ENCODE results near the gene SERTAD3. TPM values are rescaled to one million over a fixed set of nuclear protein-coding genes. Genes with fewer than 3 reads are reported as not detected.

SERTAD3 gene
- total RNA-seq, 1 donor from 2014 or later: 15.3 TPM

DNA sequence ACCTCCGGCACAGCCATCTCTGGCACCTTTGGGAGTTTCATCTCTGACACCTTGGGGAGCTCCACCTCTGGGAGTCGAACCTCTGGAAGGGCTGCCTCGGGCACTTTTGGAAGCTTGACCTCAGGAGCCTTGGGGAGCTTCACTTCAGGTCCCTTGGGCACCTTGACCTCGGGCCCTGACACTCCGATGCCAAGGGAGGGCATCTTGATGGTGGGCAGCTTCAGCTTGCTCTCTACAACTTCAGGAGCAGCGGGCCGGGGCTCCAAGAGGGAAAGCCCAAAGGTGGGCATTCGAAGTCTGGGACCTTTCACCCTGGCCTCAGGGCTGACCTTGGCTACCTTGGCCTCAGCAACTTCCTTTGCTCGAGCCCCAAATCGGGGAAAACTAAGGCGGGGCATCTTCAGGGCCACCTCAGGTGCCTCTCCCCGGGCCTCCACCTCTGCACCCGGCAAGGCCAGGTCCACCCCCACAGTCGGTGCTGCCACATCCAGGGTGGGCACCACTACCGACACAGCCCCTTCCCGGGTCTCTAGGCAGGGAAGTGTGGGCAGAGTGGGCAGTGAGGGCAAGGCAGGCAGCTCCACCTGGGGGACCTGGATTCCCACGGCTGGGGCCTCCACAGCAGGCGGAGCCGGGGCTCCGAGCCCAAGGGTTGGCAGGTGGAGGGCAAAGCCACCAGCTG lies 47.1 kb downstream of the SERTAD3 start:
- H3K4me3 Mint-ChIP-seq: no peak overlapping the region
- DNase-seq (ENCODE audit: low spot score): no peak
- H3K9me3 Mint-ChIP-seq: no peaks in the 10 kb centered on the region
- no peak overlapping the region for H3K27ac Mint-ChIP-seq
- peaks cover 23% of the 10 kb centered on the region for H3K27me3 Mint-ChIP-seq (ENCODE audit: insufficient read depth, low read depth)
- Histone ChIP-seq H3F3A (ENCODE audit: low read depth) (peaks cover 8% of the 10 kb centered on the region), H3K27me3 (peaks cover 21% of the 10 kb centered on the region), H3K4me1 (no peaks in the 10 kb centered on the region), H3K4me3 (no peak overlapping the region), H3K79me2 (ENCODE audit: low read depth) (no peaks in the 10 kb centered on the region), H3K4me2 (no peak overlapping the region), H2AFZ (replicated peaks) (no peak overlapping the region), H3K9me3 (ENCODE audit: low read depth) (no peaks in the 10 kb centered on the region), H3K36me3 (no peaks in the 10 kb centered on the region), H3K9ac (no peak overlapping the region), H4K20me1 (ENCODE audit: low read depth) (no peaks in the 10 kb centered on the region), H3K27ac (no peak overlapping the region)
- TF ChIP-seq EZH2phosphoT487 (IDR thresholded peaks at IDR 0.05): no peak
- no peak for TF ChIP-seq EZH2 (IDR thresholded peaks at IDR 0.05)
- TF ChIP-seq, protein P1, sequence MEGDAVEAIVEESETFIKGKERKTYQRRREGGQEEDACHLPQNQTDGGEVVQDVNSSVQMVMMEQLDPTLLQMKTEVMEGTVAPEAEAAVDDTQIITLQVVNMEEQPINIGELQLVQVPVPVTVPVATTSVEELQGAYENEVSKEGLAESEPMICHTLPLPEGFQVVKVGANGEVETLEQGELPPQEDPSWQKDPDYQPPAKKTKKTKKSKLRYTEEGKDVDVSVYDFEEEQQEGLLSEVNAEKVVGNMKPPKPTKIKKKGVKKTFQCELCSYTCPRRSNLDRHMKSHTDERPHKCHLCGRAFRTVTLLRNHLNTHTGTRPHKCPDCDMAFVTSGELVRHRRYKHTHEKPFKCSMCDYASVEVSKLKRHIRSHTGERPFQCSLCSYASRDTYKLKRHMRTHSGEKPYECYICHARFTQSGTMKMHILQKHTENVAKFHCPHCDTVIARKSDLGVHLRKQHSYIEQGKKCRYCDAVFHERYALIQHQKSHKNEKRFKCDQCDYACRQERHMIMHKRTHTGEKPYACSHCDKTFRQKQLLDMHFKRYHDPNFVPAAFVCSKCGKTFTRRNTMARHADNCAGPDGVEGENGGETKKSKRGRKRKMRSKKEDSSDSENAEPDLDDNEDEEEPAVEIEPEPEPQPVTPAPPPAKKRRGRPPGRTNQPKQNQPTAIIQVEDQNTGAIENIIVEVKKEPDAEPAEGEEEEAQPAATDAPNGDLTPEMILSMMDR (IDR thresholded peaks at IDR 0.05): no peak
- peaks cover 14% of the 10 kb centered on the region for H3K4me1 Mint-ChIP-seq
- no peaks in the 10 kb centered on the region for H3K36me3 Mint-ChIP-seq

DNA sequence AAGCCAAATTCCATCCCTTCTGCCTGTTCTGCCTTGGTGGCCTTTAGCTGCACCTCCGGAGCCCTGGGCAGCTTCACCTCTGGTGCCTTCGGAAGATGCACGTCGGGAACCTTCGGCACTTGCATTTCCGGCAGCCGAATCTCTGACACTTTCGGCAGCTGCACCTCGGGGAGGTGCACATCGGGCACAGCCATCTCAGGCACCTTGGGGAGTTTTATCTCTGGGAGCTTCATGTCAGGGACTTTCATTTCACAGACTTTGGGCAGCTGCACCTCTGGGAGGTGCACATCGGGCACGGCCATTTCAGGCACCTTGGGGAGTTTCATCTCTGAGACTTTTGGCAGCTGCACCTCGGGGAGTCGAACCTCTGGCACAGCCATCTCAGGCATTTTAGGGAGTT lies 48.2 kb downstream of the SERTAD3 start:
- H3K36me3 ChIP-seq: no peaks in the 10 kb centered on the region
- H3K4me1 ChIP-seq: no peaks in the 10 kb centered on the region
- H3K27ac Mint-ChIP-seq: peak overlapping the region; percentile 57
- H3K4me1 Mint-ChIP-seq: peaks cover 14% of the 10 kb centered on the region
- H3K27ac ChIP-seq: no peak overlapping the region
- H3K4me2 ChIP-seq: no peak overlapping the region
- no peak for DNase-seq (ENCODE audit: low spot score)
- H3K4me3 Mint-ChIP-seq: peak overlapping the region; percentile 27
- no peak overlapping the region for H2AFZ ChIP-seq (replicated peaks)
- no peaks in the 10 kb centered on the region for H3K79me2 ChIP-seq (ENCODE audit: low read depth)
- H3K36me3 Mint-ChIP-seq: no peaks in the 10 kb centered on the region
- TF ChIP-seq, protein P1 (IDR thresholded peaks at IDR 0.05): no peak
- TF ChIP-seq EZH2 (IDR thresholded peaks at IDR 0.05) (no peak), EZH2phosphoT487 (IDR thresholded peaks at IDR 0.05) (no peak)
- no peaks in the 10 kb centered on the region for H3K9me3 Mint-ChIP-seq
- no peaks in the 10 kb centered on the region for H3K9me3 ChIP-seq (ENCODE audit: low read depth)
- no peaks in the 10 kb centered on the region for H4K20me1 ChIP-seq (ENCODE audit: low read depth)
- no peak overlapping the region for H3K9ac ChIP-seq
- H3F3A ChIP-seq (ENCODE audit: low read depth): peaks cover 8% of the 10 kb centered on the region
- no peak overlapping the region for H3K4me3 ChIP-seq
- peaks cover 21% of the 10 kb centered on the region for H3K27me3 ChIP-seq
- H3K27me3 Mint-ChIP-seq (ENCODE audit: insufficient read depth, low read depth): peaks cover 20% of the 10 kb centered on the region

DNA sequence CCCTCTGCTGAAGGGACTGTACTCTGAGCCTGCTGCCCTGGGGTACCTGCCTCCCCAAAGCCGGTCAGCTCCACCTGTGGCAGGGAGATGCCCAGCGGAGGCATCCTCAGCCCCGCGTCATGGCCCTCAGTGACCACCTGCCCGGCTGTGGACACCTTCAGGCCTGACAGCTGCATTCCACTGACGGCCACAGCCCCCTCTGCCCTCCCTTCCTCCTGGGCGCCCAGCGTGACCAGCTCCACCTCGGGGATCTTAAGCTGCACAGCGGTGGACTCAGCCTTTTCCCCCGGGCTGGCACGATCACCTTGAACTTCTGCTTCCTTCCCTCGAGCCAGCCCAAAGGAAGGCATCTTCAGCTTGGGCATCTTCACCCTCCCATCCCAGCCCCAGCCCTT lies 49.3 kb downstream of the SERTAD3 start:
- Mint-ChIP-seq H3K36me3 (no peaks in the 10 kb centered on the region), H3K4me1 (peaks cover 14% of the 10 kb centered on the region), H3K4me3 (no peak overlapping the region), H3K27me3 (ENCODE audit: insufficient read depth, low read depth) (peaks cover 18% of the 10 kb centered on the region), H3K27ac (no peak overlapping the region), H3K9me3 (no peaks in the 10 kb centered on the region)
- no peak overlapping the region for H2AFZ ChIP-seq (replicated peaks)
- no peak overlapping the region for H3K9ac ChIP-seq
- no peaks in the 10 kb centered on the region for H3K36me3 ChIP-seq
- no peaks in the 10 kb centered on the region for H3K4me1 ChIP-seq
- H3K4me2 ChIP-seq: no peak overlapping the region
- DNase-seq (ENCODE audit: low spot score): no peak
- H3K27ac ChIP-seq: no peak overlapping the region
- no peak overlapping the region for H3K4me3 ChIP-seq
- peaks cover 8% of the 10 kb centered on the region for H3F3A ChIP-seq (ENCODE audit: low read depth)
- H3K79me2 ChIP-seq (ENCODE audit: low read depth): no peaks in the 10 kb centered on the region
- TF ChIP-seq EZH2phosphoT487 (IDR thresholded peaks at IDR 0.05) (no peak), EZH2 (IDR thresholded peaks at IDR 0.05) (no peak)
- TF ChIP-seq, protein P1 (IDR thresholded peaks at IDR 0.05): no peak
- no peaks in the 10 kb centered on the region for H3K9me3 ChIP-seq (ENCODE audit: low read depth)
- H4K20me1 ChIP-seq (ENCODE audit: low read depth): no peaks in the 10 kb centered on the region
- peaks cover 21% of the 10 kb centered on the region for H3K27me3 ChIP-seq
